Measurements from ENCODE around the gene BMP10. TPM values are rescaled to one million over a fixed set of nuclear protein-coding genes. Genes with fewer than 3 reads are reported as not detected.

BMP10 gene
- total RNA-seq, 1 experiment from 2014 or later, result not detected

GRCh38 chr2:68825866-68826265 lies 45.3 kb downstream of the BMP10 start:
- peaks cover 0 to 5% (median 0%) of the 10 kb centered on the region in 3 experiments; a peak in 3 of 7 replicates for H3K36me3 Mint-ChIP-seq (ENCODE audit: insufficient read depth in 1 of 3, low read depth in 3 of 3)
- Histone ChIP-seq H4K91ac (ENCODE audit: insufficient read length, low read depth, low read length) (no peak overlapping the region), H3K18ac (ENCODE audit: insufficient read length, low read depth, low read length) (no peak overlapping the region), H3K23ac (ENCODE audit: insufficient read length, low read depth, low read length) (no peak overlapping the region), H3K9me3 (ENCODE audit: control insufficient read depth, low read depth, low read length) (no peaks in the 10 kb centered on the region), H3K56ac (ENCODE audit: insufficient read length, low read depth, low read length) (no peak overlapping the region), H2AK5ac (ENCODE audit: insufficient read length, low read length) (no peak overlapping the region), H3K79me1 (ENCODE audit: insufficient read depth, low read depth, low read length, poor library complexity, severe bottlenecking) (no peaks in the 10 kb centered on the region), H4K5ac (ENCODE audit: insufficient read length, low read depth, low read length) (no peak overlapping the region), H3K9ac (ENCODE audit: extremely low read depth, insufficient read length, low read length) (no peak overlapping the region), H3K4ac (ENCODE audit: low read depth, low read length) (no peak overlapping the region), H3K4me1 (ENCODE audit: insufficient read depth, low read length) (no peaks in the 10 kb centered on the region), H2BK15ac (ENCODE audit: low read depth, low read length) (no peak overlapping the region), H3K4me2 (ENCODE audit: insufficient read depth, insufficient read length, low read length) (no peak overlapping the region), H3K27ac (ENCODE audit: insufficient read length, low read depth, low read length) (no peak overlapping the region), H2BK120ac (ENCODE audit: low read depth, low read length, poor library complexity, severe bottlenecking) (no peak overlapping the region), H2BK20ac (ENCODE audit: low read depth, low read length, poor library complexity, severe bottlenecking) (no peak overlapping the region), H4K20me1 (ENCODE audit: control insufficient read depth, insufficient read depth, insufficient read length) (no peaks in the 10 kb centered on the region), H3K23me2 (ENCODE audit: insufficient read length, low read depth, low read length, poor library complexity, severe bottlenecking) (no peaks in the 10 kb centered on the region), H4K8ac (replicated peaks; ENCODE audit: insufficient read length, low read depth, low read length) (no peak overlapping the region), H2BK5ac (ENCODE audit: insufficient read length, low read length) (no peak overlapping the region), H3K79me2 (ENCODE audit: insufficient read depth, low read length) (no peaks in the 10 kb centered on the region), H3T11ph (ENCODE audit: low read length) (no peak overlapping the region), H3K14ac (ENCODE audit: insufficient read depth, low read length) (no peak overlapping the region), H2BK12ac (ENCODE audit: insufficient read length, low read depth, low read length) (no peak overlapping the region), H2AFZ (ENCODE audit: low read length) (no peak overlapping the region), H3K27me3 (ENCODE audit: insufficient read depth, low read length) (no peaks in the 10 kb centered on the region)
- TF ChIP-seq, protein P1, sequence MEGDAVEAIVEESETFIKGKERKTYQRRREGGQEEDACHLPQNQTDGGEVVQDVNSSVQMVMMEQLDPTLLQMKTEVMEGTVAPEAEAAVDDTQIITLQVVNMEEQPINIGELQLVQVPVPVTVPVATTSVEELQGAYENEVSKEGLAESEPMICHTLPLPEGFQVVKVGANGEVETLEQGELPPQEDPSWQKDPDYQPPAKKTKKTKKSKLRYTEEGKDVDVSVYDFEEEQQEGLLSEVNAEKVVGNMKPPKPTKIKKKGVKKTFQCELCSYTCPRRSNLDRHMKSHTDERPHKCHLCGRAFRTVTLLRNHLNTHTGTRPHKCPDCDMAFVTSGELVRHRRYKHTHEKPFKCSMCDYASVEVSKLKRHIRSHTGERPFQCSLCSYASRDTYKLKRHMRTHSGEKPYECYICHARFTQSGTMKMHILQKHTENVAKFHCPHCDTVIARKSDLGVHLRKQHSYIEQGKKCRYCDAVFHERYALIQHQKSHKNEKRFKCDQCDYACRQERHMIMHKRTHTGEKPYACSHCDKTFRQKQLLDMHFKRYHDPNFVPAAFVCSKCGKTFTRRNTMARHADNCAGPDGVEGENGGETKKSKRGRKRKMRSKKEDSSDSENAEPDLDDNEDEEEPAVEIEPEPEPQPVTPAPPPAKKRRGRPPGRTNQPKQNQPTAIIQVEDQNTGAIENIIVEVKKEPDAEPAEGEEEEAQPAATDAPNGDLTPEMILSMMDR (conservative IDR thresholded peaks at IDR 0.05), result no peak
- H3K27me3 Mint-ChIP-seq (ENCODE audit: low read depth), result no peaks in the 10 kb centered on the region
- H3K4me3 Mint-ChIP-seq, result no peak overlapping the region; a peak in 1 of 5 replicates
- no peak overlapping the region for H3K27ac Mint-ChIP-seq
- no peaks in the 10 kb centered on the region for H3K9me3 Mint-ChIP-seq
- H3K4me1 Mint-ChIP-seq, result peaks cover 7 to 8% of the 10 kb centered on the region in 2 experiments
- no CpG with 5 or more reads among the region's 5 CpGs for WGBS (ENCODE audit: extremely low coverage, insufficient read length, low lambda C conversion rate)
- no peak for DNase-seq

Measured in H9 (cell line).